ENCODE results near the gene GALNT2.

GRCh38 chr1:230283678-230284077 lies 216.6 kb downstream of the GALNT2 start:
- TF ChIP-seq POLR2A (IDR thresholded peaks at IDR 0.05; ENCODE audit: low read depth, low read length): no peak
- TF ChIP-seq TAF1 (IDR thresholded peaks at IDR 0.05; ENCODE audit: low read depth, low read length): no peak
- TF ChIP-seq POU2F2 (IDR thresholded peaks at IDR 0.05; ENCODE audit: low read depth, low read length): no peak
- no peak for TF ChIP-seq POLR2AphosphoS5 (IDR thresholded peaks at IDR 0.05; ENCODE audit: low read depth, low read length)
- no peak for TF ChIP-seq PAX5 (IDR thresholded peaks at IDR 0.05; ENCODE audit: insufficient read depth, low read length, severe bottlenecking)
- TF ChIP-seq SPI1 (IDR thresholded peaks at IDR 0.05; ENCODE audit: low read depth, low read length): no peak
